Astrocyte (in vitro differentiated cells and primary cell): ENCODE data around the gene STAT3. TPM values are rescaled to one million over a fixed set of nuclear protein-coding genes. Genes with fewer than 3 reads are reported as not detected.
"Not testable (repeated sequence)": the region's sequence is repeated elsewhere in the genome, so short reads cannot be mapped to it uniquely, and the experiment has no call there.

ENCODE experiments used
- DNase-seq: peaks from one replicate; pipeline ENCODE4 v3.0.0-alpha.2; 2010; ENCODE audit warnings: low read depth
- FAIRE-seq: peaks from 2 replicates; lab custom pipeline; 2011; peaks lifted over from hg19 to GRCh38; lab: Jason Lieb, UNC
- H2AFZ ChIP-seq: 2 replicates; pipeline ENCODE4 v1.6.0; 2012; ENCODE audit warnings: low read depth, low read length, inconsistent platforms
- H3K27ac ChIP-seq: 2 replicates; pipeline ENCODE4 v1.5.1; 2011; ENCODE audit warnings: low read depth, low read length, inconsistent platforms
- H3K27me3 ChIP-seq: 2 replicates; pipeline ENCODE4 v1.6.0; 2011; ENCODE audit warnings: low read length, inconsistent platforms; ENCODE audit not compliant: insufficient read depth
- H3K36me3 ChIP-seq: 2 replicates; pipeline ENCODE4 v1.5.1; 2011; ENCODE audit warnings: low read length, inconsistent platforms; ENCODE audit not compliant: insufficient read depth
- H3K4me1 ChIP-seq: 2 replicates; pipeline ENCODE4 v1.5.1; 2011; ENCODE audit warnings: low read length, inconsistent platforms; ENCODE audit not compliant: insufficient read depth
- H3K4me2 ChIP-seq: 2 replicates; pipeline ENCODE4 v1.6.0; 2012; ENCODE audit warnings: low read length, inconsistent platforms
- H3K4me3 ChIP-seq: 2 replicates; pipeline ENCODE4 v1.5.1; 2011; ENCODE audit warnings: low read depth, mild to moderate bottlenecking, low read length, inconsistent platforms; ENCODE audit not compliant: insufficient read depth
- H3K79me2 ChIP-seq: 2 replicates; pipeline ENCODE4 v1.6.0; 2012; ENCODE audit warnings: mild to moderate bottlenecking, low read length, inconsistent platforms; ENCODE audit not compliant: insufficient read depth
- H3K9ac ChIP-seq: 2 replicates; pipeline ENCODE4 v1.6.0; 2012; ENCODE audit warnings: mild to moderate bottlenecking, low read length, inconsistent platforms
- H3K9me3 ChIP-seq: 2 replicates; pipeline ENCODE4 v1.5.1; 2012; ENCODE audit warnings: low read depth, mild to moderate bottlenecking, low read length, inconsistent platforms; ENCODE audit not compliant: insufficient read depth
- H4K20me1 ChIP-seq: 2 replicates; pipeline ENCODE4 v1.6.0; 2012; ENCODE audit warnings: low read length, inconsistent platforms; ENCODE audit not compliant: insufficient read depth
- H3K27ac Mint-ChIP-seq: one replicate; pipeline ENCODE4 v1.8.0; 2021; ENCODE audit warnings: mild to moderate bottlenecking, mixed read lengths; ENCODE audit not compliant: unreplicated experiment
- H3K27me3 Mint-ChIP-seq: one replicate; pipeline ENCODE4 v1.8.0; 2021; ENCODE audit warnings: low read depth, mixed read lengths; ENCODE audit not compliant: unreplicated experiment
- H3K36me3 Mint-ChIP-seq: one replicate; pipeline ENCODE4 v1.8.0; 2021; ENCODE audit warnings: low read depth, mixed read lengths; ENCODE audit not compliant: unreplicated experiment
- H3K4me1 Mint-ChIP-seq: one replicate; pipeline ENCODE4 v1.8.0; 2021; ENCODE audit warnings: low read depth, mixed read lengths; ENCODE audit not compliant: unreplicated experiment
- H3K4me3 Mint-ChIP-seq: one replicate; pipeline ENCODE4 v1.8.0; 2021; ENCODE audit warnings: mild to moderate bottlenecking, moderate library complexity, mixed read lengths; ENCODE audit not compliant: unreplicated experiment
- H3K9me3 Mint-ChIP-seq: one replicate; pipeline ENCODE4 v1.8.0; 2021; ENCODE audit warnings: mild to moderate bottlenecking, mixed read lengths; ENCODE audit not compliant: unreplicated experiment
- CTCF ChIP-seq: IDR thresholded peaks from 2 replicates; pipeline ENCODE4 v1.5.1; 2011; ENCODE audit warnings: low read depth, mild to moderate bottlenecking, inconsistent platforms, low read length, moderate library complexity; ENCODE audit not compliant: insufficient read depth
- EZH2 ChIP-seq: IDR thresholded peaks from 2 replicates; pipeline ENCODE4 v1.6.1; 2012; ENCODE audit warnings: mild to moderate bottlenecking, low read length, inconsistent platforms; ENCODE audit not compliant: insufficient read depth
- total RNA-seq: library from RNA; stranded (reverse); gene quantifications from 2 replicates; pipeline ENCODE4 v1.2.1, GENCODE V29; 2021

The STAT3 gene
- total RNA-seq, 1 donor from 2014 or later, result 145 TPM

DNA sequence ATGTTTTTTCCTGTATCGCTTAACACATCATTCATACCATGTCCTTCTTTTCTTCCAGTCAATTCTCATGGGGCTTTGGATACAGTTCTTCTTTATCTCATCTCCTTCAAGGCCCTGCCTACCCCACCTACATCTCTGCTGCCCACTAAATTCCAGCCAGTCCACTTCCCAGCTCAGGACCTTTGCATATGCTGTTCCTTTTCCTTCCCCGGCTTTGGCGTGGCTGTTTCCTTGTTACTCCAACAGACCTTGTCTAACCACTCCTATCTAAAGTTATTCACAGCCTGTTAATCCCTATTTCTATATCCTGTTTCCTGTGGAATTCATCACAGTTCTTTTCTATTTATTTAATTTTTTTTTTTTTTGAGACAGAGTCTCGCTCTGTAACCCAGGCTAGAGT is 6.6 kb upstream of the STAT3 start:
- TF ChIP-seq CTCF (no peak), EZH2 (no peak)
- no peaks in the 10 kb centered on the region for H3K27me3 ChIP-seq
- no peak overlapping the region for H3K4me3 ChIP-seq
- H3K9me3 Mint-ChIP-seq, result no peaks in the 10 kb centered on the region
- peaks cover 12% of the 10 kb centered on the region for H3K4me1 Mint-ChIP-seq
- no peak overlapping the region for H3K4me2 ChIP-seq
- no peaks in the 10 kb centered on the region for H3K9me3 ChIP-seq
- H2AFZ ChIP-seq, result no peak overlapping the region
- no peak overlapping the region for H3K27ac Mint-ChIP-seq
- peaks cover 6% of the 10 kb centered on the region for H3K36me3 Mint-ChIP-seq
- no peak overlapping the region for H3K4me3 Mint-ChIP-seq
- H3K36me3 ChIP-seq, result no peaks in the 10 kb centered on the region
- no peaks in the 10 kb centered on the region for H3K79me2 ChIP-seq
- no peak overlapping the region for H3K9ac ChIP-seq
- FAIRE-seq (no peak), DNase-seq (no peak)
- H3K4me1 ChIP-seq, result no peaks in the 10 kb centered on the region
- peaks cover 13% of the 10 kb centered on the region for H4K20me1 ChIP-seq
- no peaks in the 10 kb centered on the region for H3K27me3 Mint-ChIP-seq
- H3K27ac ChIP-seq, result no peak overlapping the region

DNA sequence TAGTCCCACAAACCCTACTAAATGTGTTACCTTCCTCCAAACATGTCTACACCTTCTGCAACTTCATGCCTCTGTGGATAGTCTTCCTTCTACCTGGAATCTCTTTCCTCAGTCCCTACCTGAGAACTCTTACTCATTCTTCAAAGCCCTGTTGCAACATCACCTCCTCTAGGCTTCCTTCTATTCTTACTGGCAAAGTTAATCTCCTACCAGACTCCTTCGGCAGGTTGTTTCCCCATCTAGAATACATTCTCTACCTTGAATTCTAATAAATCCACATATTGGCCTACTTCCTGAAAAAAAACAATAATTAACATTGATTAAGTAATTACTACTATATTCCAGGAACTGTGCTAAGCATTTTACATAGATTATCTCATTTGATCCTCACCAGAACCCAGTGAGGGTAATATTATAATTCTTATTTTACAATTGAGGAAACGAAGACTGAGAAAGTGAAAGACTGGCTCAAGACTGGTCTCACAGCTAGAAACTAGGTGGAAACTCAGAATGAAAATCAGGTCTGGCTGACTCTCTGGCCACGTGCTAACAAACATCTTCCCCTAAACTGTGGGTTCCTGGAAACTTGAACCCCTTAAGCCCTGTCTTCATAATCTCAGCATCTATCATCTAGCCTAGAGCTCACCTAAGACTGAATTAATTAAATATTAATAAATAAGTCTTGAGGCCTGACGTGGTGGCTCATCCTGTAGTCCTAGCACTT is 4.6 kb upstream of the STAT3 start:
- Mint-ChIP-seq H3K4me1 (peaks cover 8% of the 10 kb centered on the region), H3K27ac (no peak overlapping the region), H3K27me3 (no peaks in the 10 kb centered on the region), H3K4me3 (no peak overlapping the region), H3K36me3 (peaks cover 6% of the 10 kb centered on the region), H3K9me3 (no peaks in the 10 kb centered on the region)
- FAIRE-seq (no peak), DNase-seq (no peak)
- H4K20me1 ChIP-seq, result no peaks in the 10 kb centered on the region
- no peak overlapping the region for H3K9ac ChIP-seq
- H3K4me2 ChIP-seq, result no peak overlapping the region
- no peak overlapping the region for H3K4me3 ChIP-seq
- peaks cover 5% of the 10 kb centered on the region for H3K79me2 ChIP-seq
- H3K4me1 ChIP-seq, result peaks cover 6% of the 10 kb centered on the region
- no peaks in the 10 kb centered on the region for H3K36me3 ChIP-seq
- H3K27ac ChIP-seq, result no peak overlapping the region
- H3K27me3 ChIP-seq, result no peaks in the 10 kb centered on the region
- TF ChIP-seq CTCF (no peak), EZH2 (no peak)
- no peak overlapping the region for H2AFZ ChIP-seq
- no peaks in the 10 kb centered on the region for H3K9me3 ChIP-seq

GRCh38 chr17:42391439-42391838 is 3.2 kb upstream of the STAT3 start:
- not testable (repeated sequence) for H3K27me3 ChIP-seq, H3K4me3 Mint-ChIP-seq, H3K4me1 Mint-ChIP-seq, FAIRE-seq, DNase-seq, H2AFZ ChIP-seq, H3K27me3 Mint-ChIP-seq, H3K9me3 ChIP-seq, H3K36me3 ChIP-seq, H3K4me2 ChIP-seq, H3K36me3 Mint-ChIP-seq, H3K27ac Mint-ChIP-seq, H3K27ac ChIP-seq, H3K9me3 Mint-ChIP-seq, H3K9ac ChIP-seq, H3K4me3 ChIP-seq
- H3K4me1 ChIP-seq, result peaks cover 10% of the 10 kb centered on the region
- peaks cover 13% of the 10 kb centered on the region for H4K20me1 ChIP-seq
- H3K79me2 ChIP-seq, result peaks cover 19% of the 10 kb centered on the region
